K562 (cell line): ENCODE results near the gene APOL4. TPM values are rescaled to one million over a fixed set of nuclear protein-coding genes. Genes with fewer than 3 reads are reported as not detected.

Experiments
- BRD4 ChIP-seq: fragments of 200-600 bp; sonication (generic); IDR thresholded peaks from 2 replicates; pipeline ENCODE4 v1.6.1; 2017; ENCODE audit warnings: inconsistent platforms
- CEBPZ ChIP-seq: fragments of 150-350 bp; IDR thresholded peaks from 2 replicates; pipeline ENCODE4 v1.6.1; 2014; ENCODE audit warnings: low read depth, mild to moderate bottlenecking, low read length, borderline replicate concordance
- FOS ChIP-seq: IDR thresholded peaks from 3 replicates; pipeline ENCODE4 v1.6.1; 2011; ENCODE audit not compliant: insufficient read length; ENCODE audit errors: extremely low read depth
- HMBOX1 ChIP-seq: sonication (generic); IDR thresholded peaks from 2 replicates; pipeline ENCODE4 v1.6.1; 2016
- HNRNPH1 ChIP-seq: fragments of 200-400 bp; formaldehyde crosslinking; optimal IDR thresholded peaks from 2 replicates; pipeline ENCODE3; 2017; ENCODE audit warnings: low read depth, mild to moderate bottlenecking, low read length, moderate library complexity
- ILF3 ChIP-seq: fragments of 450-650 bp; IDR thresholded peaks from 2 replicates; pipeline ENCODE4 v1.6.1; 2018; ENCODE audit warnings: antibody characterized with exemption, mild to moderate bottlenecking, moderate library complexity, borderline replicate concordance
- KDM5B ChIP-seq: fragments of 200-600 bp; sonication (generic); IDR thresholded peaks from 2 replicates; pipeline ENCODE4 v1.6.1; 2012; ENCODE audit warnings: low read depth, mild to moderate bottlenecking, moderate library complexity, low read length, control low read depth, inconsistent platforms; ENCODE audit not compliant: insufficient replicate concordance
- MAZ ChIP-seq, 2 experiments: fragments of 450-650 bp in 1 of 2; sonication (generic) in 1 of 2; formaldehyde crosslinking; IDR thresholded peaks in 1 of 2; conservative IDR thresholded peaks in 1 of 2; 2 replicates each; pipeline versions ENCODE4 v1.4.0 to v1.5.0; 2020; ENCODE audit warnings: mild to moderate bottlenecking in 1 of 2, missing genetic modification reagents in 1 of 2
- NCOA6 ChIP-seq: fragments of 450-650 bp; IDR thresholded peaks from 2 replicates; pipeline ENCODE4 v1.6.1; 2017; ENCODE audit warnings: mild to moderate bottlenecking
- NR1H2 ChIP-seq: sonication (generic); formaldehyde crosslinking; IDR thresholded peaks from 2 replicates; pipeline ENCODE4 v1.4.0; 2020; ENCODE audit warnings: mild to moderate bottlenecking, missing genetic modification reagents
- PHF20 ChIP-seq: fragments of 450-650 bp; IDR thresholded peaks from 2 replicates; pipeline ENCODE4 v1.6.1; 2018; ENCODE audit not compliant: partially characterized antibody
- RB1 ChIP-seq: fragments of 450-650 bp; IDR thresholded peaks from 2 replicates; pipeline ENCODE4 v1.6.1; 2017; ENCODE audit warnings: low read depth, mild to moderate bottlenecking
- SUPT5H ChIP-seq: fragments of 450-650 bp; IDR thresholded peaks from 2 replicates; pipeline ENCODE4 v1.6.1; 2016
- VEZF1 ChIP-seq: fragments of 200-800 bp; sonication (Bioruptor generic); IDR thresholded peaks from 2 replicates; pipeline ENCODE4 v1.6.1; 2017; ENCODE audit warnings: missing genetic modification characterization, missing compliant biosample characterization
- ZBTB12 ChIP-seq: fragments of 250-450 bp; sonication (Bioruptor Pico); IDR thresholded peaks from 2 replicates; pipeline ENCODE4 v1.4.0; 2020
- ZBTB7A ChIP-seq: IDR thresholded peaks from 2 replicates; pipeline ENCODE4 v1.6.1; 2011; ENCODE audit warnings: low read depth, mild to moderate bottlenecking, low read length, moderate library complexity, borderline replicate concordance; ENCODE audit not compliant: control insufficient read depth
- ZFP30 ChIP-seq: fragments of 250-450 bp; sonication (Bioruptor Pico); IDR thresholded peaks from 2 replicates; pipeline ENCODE4 v1.8.0; 2022; ENCODE audit warnings: moderate library complexity, mild to moderate bottlenecking, inconsistent platforms, borderline replicate concordance
- ZNF3 ChIP-seq: fragments of 250-450 bp; sonication (Bioruptor Pico); IDR thresholded peaks from 2 replicates; pipeline ENCODE4 v1.5.0; 2021; ENCODE audit warnings: mild to moderate bottlenecking, moderate library complexity
- polyA plus RNA-seq, 8 experiments: library from polyadenylated mRNA; depleted of rRNA in 4 of 8; stranded (reverse) in 5 of 8; unstranded in 3 of 8; fragments of >200 nt; fragmentation: Nextera tagmentation in 2 of 8; fragmentation: Illumina TruSeq in 1 of 8; extraction: Ambion mirVana in 2 of 8; extraction: Trizol in 1 of 8; gene quantifications; 2 replicates each; pipeline versions ENCODE4 v1.2.1 to v1.2.3, GENCODE V29; 2011 to 2014; ENCODE audit warnings: inconsistent platforms in 1 of 8, missing spikeins in 1 of 8
- total RNA-seq, 7 experiments: library from RNA; depleted of rRNA in 6 of 7; stranded (reverse); fragments of >200 nt in 6 of 7; fragmentation: Illumina TruSeq in 2 of 7; extraction: Trizol in 2 of 7; gene quantifications; 2 replicates each; pipeline versions ENCODE4 v1.2.1 to v1.2.3, GENCODE V29; 2011 to 2021; ENCODE audit warnings: low replicate concordance in 1 of 7

APOL4 gene
- total and polyA plus RNA-seq, 9 of the 15 experiments (the other 6 are each of a cell fraction or from before 2014, with no cell fraction given): 6.5 to 15.0 (median 9.8) TPM

DNA sequence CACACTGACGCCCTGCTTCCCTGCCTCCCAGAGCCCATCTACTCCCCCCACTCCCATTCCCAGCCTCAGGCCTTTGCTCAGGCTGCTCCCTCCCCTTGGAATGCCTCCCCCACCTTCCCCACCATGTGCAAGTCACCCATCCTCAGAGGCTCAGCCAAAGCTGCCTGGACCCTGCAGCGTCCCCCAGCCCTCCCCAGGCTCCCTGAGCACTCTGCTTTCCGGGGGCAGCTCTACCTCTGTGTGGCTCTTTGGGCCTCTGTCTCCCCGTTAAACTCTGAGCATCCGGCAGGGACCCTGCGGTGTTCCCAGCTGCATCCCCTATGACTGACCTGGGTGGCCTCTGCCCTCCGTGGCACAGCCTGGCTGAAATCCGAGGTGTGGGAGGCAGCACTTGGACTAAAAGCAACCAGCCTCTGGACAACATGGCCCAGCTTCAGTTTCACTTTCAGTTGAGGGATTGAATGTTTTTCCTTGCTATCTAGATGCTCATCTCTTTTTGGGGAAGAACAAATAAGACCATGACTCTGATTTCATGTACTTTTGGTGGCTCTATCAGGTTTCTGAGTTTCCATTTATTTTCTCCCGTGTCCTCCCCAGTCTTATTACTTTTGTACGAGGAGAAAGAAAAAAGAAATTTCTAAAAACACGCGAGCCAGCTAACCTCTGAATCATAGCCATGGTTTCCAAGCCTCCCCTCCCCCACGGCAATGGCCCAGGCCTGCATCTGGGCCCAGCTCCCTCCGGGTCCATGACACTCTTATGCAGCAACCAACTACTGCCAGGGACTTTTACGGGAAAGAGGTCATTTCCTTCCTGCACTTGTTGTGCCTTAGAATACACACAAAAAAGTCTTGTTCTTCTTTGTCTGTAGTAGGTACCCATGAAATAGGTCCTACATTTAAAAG lies 44.8 kb downstream of the APOL4 start (continued):
- TF ChIP-seq MAZ (CRISPR knock-in tag; conservative IDR thresholded peaks at IDR 0.05 in 1 of 2, IDR thresholded peaks at IDR 0.05 in 1 of 2) (no peak), NR1H2 (CRISPR knock-in tag) (no peak), KDM5B (no peak), HNRNPH1 (no peak), HMBOX1 (no peak), RB1 (no peak), ILF3 (no peak), PHF20 (no peak), ZBTB12 (CRISPR knock-in tag) (no peak), VEZF1 (CRISPR knock-in tag) (no peak), NCOA6 (no peak), BRD4 (no peak), FOS (no peak), CEBPZ (no peak), ZNF3 (CRISPR knock-in tag) (no peak), ZBTB7A (no peak), ZFP30 (CRISPR knock-in tag) (no peak), SUPT5H (no peak)
